Measurements from ENCODE around the gene PCDHB9.

- TF ChIP-seq ELF2 (CRISPR knock-in tag; IDR thresholded peaks at IDR 0.05), result no peak
- TF ChIP-seq CTCF (IDR thresholded peaks at IDR 0.05 in 2 of 3, conservative IDR thresholded peaks at IDR 0.05 in 1 of 3; ENCODE audit: insufficient read depth in 2 of 3, low read depth in 1 of 3, low read length in 3 of 3), result no peak
- TF ChIP-seq PCBP2 (IDR thresholded peaks at IDR 0.05; ENCODE audit: low read depth, low read length, poor library complexity, severe bottlenecking), result no peak
- TF ChIP-seq POLR2A (conservative IDR thresholded peaks at IDR 0.05), result no peak
- no peak for TF ChIP-seq PRPF4 (IDR thresholded peaks at IDR 0.05; ENCODE audit: insufficient read depth, low read depth, low read length, poor library complexity, severe bottlenecking)
- no peak for TF ChIP-seq RFX5 (IDR thresholded peaks at IDR 0.05; ENCODE audit: low read depth, low read length)
- no peak for TF ChIP-seq EZH2 (IDR thresholded peaks at IDR 0.05; ENCODE audit: borderline replicate concordance, low read depth, low read length)
- no peak for TF ChIP-seq HMG20B (CRISPR knock-in tag; IDR thresholded peaks at IDR 0.05)
- no peak for TF ChIP-seq IRF1 (CRISPR knock-in tag; IDR thresholded peaks at IDR 0.05; ENCODE audit: borderline replicate concordance)
- TF ChIP-seq POLR2AphosphoS5 (IDR thresholded peaks at IDR 0.05; ENCODE audit: control insufficient read depth, insufficient read depth, low read depth, low read length), result no peak
Observed at GRCh38 chr5:141180313-141180712, 6.6 kb upstream of the PCDHB9 start.
